Stimulated activated CD4-positive, alpha-beta T cell treated with anti-CD3 and anti-CD28 coated beads, Interleukin-1b, Interleukin-23, amount 100 ng/mL, for 4 hours (primary cell): ENCODE results near the gene CC2D1B.

ENCODE experiments used
- DNase-seq, 2 donors: peaks; one replicate each; pipeline ENCODE4 v3.0.0-alpha.2; 2020; ENCODE audit warnings: low read depth in 2 of 2

CC2D1B gene

GRCh38 chr1:52359676-52360594, 6.1 kb downstream of the CC2D1B start:
- no peak for DNase-seq

DNA sequence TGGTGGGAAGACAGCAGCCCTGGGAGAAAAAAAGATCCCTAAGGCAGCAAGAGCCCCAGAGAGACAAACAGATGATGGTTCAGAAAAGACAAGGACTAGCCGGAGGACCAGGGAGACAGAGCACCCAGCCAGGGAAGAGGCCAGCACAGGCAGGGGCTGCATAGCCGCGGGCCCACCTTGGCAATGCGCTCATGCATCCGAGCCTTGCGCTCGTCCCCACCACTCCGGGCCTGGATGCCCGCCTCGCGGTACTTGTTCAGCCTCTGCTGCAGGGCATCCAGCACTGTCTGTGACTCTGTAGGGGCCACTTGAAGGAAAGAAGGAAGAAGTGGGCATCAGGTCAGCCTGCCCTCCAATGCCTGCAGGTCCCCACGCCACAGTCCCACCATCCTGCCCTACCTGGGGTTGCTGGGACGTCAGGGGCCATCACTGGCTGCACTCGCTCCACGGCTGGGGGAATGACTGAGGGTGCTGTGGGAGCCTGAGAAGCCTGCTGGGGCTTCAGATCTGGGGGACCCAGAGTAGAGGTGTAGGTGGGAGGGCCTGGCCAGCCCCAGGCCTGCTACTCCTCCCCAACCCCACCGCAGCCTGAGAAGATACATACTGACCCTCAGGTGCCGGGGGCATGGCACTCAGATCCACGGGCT, 7.0 kb downstream of the CC2D1B start:
- DNase-seq = no peak

- DNase-seq = no peak
These were observed 8.6 kb downstream of the CC2D1B start for GRCh38 chr1:52357397-52357796.

DNA sequence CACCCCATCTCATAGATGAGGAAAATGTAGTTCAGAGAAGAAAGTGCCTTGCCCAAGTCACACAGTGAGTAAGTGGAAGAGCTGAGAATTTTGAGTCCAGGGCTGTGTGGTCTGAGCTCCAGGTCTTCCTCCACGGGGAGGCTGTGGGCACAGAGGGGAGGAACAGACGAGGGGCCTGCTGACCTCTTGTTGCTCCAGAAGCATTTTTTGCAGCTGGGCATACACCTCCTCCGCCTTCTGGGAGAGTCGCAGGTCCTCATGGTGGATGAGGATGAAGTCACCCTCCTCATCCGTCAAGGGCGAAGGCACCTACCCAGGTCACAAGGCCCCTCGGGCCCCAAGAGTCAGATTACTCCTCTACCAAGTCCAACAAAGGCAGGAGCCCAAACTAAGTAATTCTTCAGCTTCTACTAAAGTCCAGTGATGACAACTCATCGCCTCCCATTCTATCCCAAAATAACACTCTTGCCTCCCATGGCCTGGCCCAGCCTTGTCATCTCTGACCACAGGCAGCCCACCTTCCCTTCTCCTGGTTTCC, 9.1 kb downstream of the CC2D1B start:
- DNase-seq = no peak

DNA sequence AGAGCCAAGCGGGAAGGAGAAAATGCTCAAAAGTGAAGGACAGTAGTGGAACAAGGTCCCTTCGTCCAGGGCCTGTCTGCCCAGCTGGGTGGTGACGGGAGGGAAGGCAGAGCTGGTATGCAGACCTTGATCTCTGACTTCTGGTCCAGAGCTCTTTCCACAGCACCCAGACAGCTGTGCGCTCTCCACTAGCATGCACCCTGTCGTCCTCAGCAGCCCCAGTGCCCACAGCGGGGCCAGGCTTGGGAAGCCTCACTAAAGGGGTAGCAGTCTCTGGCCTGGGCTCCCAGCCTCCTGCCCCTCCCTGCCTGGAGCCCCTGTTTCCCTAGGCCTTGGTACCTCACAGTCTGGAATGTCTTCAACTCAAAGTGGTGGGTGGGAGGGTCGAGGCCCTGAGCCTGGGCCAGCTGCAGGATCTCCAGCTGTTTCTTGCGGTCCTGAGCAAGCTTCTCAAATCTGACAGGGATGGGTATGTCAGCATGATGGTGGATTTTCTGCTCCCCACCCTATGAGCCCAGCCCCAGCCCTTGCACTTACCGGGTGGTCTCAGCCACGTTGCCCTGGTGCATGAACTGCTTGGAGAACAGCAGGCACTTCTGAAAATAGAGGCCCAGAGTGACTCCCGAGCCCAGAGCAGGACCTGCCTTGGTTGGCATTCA, 10.0 kb downstream of the CC2D1B start:
- no peak for DNase-seq

- DNase-seq = no peak
These were observed 10.6 kb downstream of the CC2D1B start for GRCh38 chr1:52355436-52355835.

DNA sequence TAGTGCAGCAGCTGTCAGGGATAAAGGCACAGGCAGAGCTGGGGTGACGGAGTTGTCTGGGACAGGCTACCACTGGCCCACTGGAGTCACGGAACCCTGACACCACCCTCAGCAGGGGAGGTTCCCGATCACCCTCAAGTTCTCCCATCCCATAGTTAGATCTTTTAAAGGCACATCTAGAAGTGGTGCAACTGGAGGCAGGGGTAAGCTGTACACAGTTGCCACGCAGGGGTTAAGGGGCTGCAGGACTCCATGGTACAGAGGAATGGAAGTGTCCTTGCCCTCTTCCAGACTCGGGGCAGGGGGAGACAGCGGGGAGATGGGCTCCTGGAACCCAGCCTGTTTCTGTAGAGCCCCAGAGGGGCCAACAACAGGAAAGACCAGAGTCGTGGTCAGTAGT, 13.3 kb downstream of the CC2D1B start:
- DNase-seq = no peak

DNA sequence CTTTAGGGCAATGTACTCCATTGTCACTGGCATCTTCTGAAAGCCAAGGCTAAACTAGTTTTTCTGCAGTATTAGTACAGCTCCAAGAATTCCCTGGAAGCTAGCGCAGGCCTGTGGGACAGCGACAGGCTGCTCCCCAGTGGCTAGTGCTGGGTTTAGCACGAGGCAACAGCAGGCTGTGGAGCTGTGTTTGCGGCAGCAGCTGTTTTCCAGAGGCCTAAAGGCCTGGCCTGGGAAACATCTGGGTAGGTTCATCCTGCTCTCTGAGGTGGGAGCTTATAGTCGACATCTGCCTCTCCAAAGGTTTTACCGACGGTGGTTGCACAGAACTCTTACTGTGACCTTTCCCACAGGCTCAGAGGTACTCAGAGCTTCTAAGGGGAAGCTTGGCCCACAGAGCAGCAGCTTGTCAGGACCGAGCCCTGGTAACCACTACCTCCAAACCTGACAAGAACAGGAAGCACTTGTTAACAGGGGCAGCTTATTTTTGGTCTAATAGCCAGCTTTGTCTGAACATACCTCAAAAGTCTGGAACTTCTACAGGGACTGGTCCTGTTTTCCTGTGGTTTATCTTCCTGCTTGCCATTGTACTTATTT, 17.2 kb downstream of the CC2D1B start:
- DNase-seq = no peak

DNA sequence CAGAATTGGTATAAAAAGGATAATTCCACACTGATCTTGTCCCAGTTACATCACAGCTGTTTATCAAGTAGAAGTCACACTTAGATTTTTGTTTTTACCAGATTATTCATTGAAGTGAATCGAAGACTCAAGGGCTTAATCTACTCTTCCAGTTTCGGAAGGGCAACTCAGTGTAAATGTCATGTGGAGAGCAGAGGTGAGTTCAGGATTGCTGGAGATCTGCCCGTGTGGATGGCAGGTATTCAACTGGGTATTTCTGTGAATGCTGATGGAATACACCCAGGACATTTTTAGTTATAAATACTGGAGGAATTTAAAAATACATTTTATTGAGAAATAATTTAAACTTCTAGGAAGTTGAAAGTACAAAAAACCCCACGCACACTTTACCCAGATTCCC, 19.4 kb downstream of the CC2D1B start:
- DNase-seq = no peak

DNA sequence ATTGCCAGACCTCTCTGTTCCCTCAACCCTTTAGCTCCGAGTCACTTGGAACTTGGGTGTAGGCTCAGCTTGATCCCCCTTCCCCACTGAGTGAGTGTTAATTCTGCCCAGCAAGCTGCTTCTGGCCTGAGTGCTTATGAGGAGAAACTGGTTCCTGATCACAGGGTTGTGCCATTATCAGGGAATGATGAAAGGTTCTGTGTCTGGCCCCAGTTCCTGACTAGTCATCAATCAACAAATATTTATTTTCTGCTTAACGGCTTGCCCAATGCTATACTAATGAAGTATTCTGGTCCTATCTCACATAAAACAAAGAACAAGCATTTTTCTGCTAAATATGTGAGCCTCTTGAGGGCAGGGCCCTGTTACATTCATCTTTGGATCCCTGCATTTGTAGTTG, 20.8 kb downstream of the CC2D1B start:
- no peak for DNase-seq

DNA sequence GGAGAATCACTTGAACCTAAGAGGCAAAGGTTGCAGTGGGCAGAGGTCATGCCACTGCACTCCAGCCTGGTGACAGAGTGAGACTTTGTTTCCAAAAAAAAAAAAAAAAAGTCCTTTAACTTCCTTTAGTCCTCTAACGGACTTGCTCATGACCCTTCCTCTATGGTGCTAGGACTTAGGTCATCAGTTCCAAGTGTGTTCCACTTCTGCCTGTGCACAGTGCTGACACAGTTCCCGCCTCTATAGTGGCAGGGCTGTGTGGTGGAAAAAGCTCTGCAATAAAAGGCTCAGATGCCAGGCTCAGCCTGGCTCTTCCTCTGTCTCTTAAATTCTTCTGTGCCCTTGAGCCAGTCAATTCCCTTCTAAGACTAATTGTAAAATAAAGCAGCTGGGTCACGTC, 22.0 kb downstream of the CC2D1B start:
- no peak for DNase-seq

DNA sequence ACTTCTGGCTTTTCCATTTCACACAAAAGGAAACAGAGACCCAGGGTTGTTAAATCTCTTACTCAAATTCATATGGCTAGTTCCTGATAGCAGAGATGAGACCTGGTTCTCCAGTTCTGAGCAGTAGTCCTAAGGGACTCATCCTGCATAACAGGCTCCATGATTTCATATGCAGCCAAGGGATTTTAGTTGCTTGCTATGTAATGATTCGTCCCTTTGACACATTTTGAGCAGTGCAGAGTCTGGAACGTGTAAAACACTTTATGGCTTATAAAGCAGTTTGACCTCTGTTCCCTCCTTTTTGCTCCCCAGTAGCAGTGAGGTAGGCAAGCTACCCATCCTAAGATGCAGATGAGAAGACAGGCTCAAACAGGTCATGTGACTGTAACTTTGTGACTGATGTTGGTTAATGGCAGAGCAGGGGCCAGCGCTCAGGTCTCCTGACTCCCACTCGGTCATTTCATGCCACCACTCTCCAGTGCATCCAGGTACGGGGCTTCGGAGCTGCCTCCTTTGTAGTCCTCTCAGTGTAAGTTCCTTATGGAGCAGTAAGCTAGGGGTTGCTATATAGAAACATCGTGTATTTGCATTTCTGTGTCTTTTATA, 24.2 kb downstream of the CC2D1B start:
- no peak for DNase-seq

DNA sequence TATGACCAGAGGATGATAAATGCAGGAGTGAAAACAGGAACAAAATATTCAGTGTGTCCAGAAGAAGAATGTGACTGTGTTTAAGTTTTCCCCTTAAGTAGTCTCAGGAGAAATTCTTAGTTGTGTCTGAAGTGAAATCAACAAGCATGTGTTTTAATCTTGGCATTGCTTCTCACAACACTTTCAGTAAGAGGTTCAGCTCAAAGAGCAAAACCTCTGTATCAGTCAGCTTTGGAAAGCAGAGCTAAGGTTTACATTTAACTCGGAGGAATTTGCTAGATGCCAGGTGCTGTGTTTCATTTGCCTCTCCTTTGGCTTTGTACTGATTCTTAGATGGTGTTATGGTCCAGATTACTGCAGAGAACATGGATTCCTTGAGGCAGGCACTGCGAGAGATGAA, 28.6 kb downstream of the CC2D1B start:
- DNase-seq = no peak

- no peak for DNase-seq
These were observed 31.0 kb downstream of the CC2D1B start for GRCh38 chr1:52334906-52335528.

- no peak for DNase-seq
These were observed 33.6 kb downstream of the CC2D1B start for GRCh38 chr1:52332411-52332810.

- no peak for DNase-seq
These were observed 37.4 kb downstream of the CC2D1B start for GRCh38 chr1:52328615-52329014.

DNA sequence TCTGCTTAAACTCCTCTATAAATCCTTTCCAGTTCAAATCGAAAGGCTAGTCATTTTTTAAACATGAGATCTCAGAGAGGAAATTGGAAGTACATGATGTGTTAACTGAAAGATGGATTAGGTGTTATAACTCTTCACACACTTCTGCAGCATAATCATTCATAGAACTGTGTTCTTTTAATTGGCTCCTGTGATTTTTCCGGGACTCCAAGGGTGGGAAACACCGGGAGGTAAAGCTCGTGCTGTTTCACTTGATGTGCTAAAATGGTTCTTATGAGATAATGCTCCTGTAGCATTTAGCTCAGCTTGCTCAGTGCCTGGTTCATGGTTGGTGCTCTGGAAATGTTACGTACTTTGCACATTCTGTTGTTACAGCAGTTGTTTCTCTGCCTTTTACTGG, 40.2 kb downstream of the CC2D1B start:
- no peak for DNase-seq

- no peak for DNase-seq
These were observed 42.3 kb downstream of the CC2D1B start for GRCh38 chr1:52323731-52324130.

- no peak for DNase-seq
These were observed 44.9 kb downstream of the CC2D1B start for GRCh38 chr1:52321061-52321460.

- DNase-seq = no peak
These were observed 59.6 kb downstream of the CC2D1B start for GRCh38 chr1:52306227-52307006.
